Neural progenitor cell (in vitro differentiated cells): ENCODE measurements around the gene FSTL5. TPM values are rescaled to one million over a fixed set of nuclear protein-coding genes. Genes with fewer than 3 reads are reported as not detected.
"Not testable (repeated sequence)": the region's sequence is repeated elsewhere in the genome, so short reads cannot be mapped to it uniquely, and the experiment has no call there.

ENCODE experiments used
- DNase-seq: peaks from one replicate; pipeline ENCODE4 v3.0.0-alpha.2; 2016; ENCODE audit warnings: low spot score
- H2AFZ ChIP-seq: fragments of 200-600 bp; sonication (generic); replicated peaks from 2 replicates; pipeline ENCODE4 v1.6.1; 2016; ENCODE audit warnings: antibody characterized with exemption
- H3F3A ChIP-seq: fragments of 200-600 bp; sonication (generic); 2 replicates; pipeline ENCODE4 v1.6.1; 2016; ENCODE audit warnings: antibody characterized with exemption, low read depth
- H3K27ac ChIP-seq: fragments of 200-600 bp; sonication (generic); 2 replicates; pipeline ENCODE4 v1.5.1; 2016; ENCODE audit warnings: mild to moderate bottlenecking
- H3K27me3 ChIP-seq: fragments of 200-600 bp; sonication (generic); 2 replicates; pipeline ENCODE4 v1.6.1; 2016; ENCODE audit warnings: mild to moderate bottlenecking, moderate library complexity
- H3K36me3 ChIP-seq: fragments of 200-600 bp; sonication (generic); 2 replicates; pipeline ENCODE4 v1.5.1; 2016
- H3K4me1 ChIP-seq: fragments of 200-600 bp; sonication (generic); 2 replicates; pipeline ENCODE4 v1.6.1; 2016; ENCODE audit warnings: mixed run types
- H3K4me2 ChIP-seq: fragments of 200-600 bp; sonication (generic); 2 replicates; pipeline ENCODE4 v1.6.1; 2016
- H3K4me3 ChIP-seq: fragments of 200-600 bp; sonication (generic); 2 replicates; pipeline ENCODE4 v1.5.1; 2016
- H3K79me2 ChIP-seq: fragments of 200-600 bp; sonication (generic); 2 replicates; pipeline ENCODE4 v1.6.1; 2016; ENCODE audit warnings: low read depth
- H3K9ac ChIP-seq: fragments of 200-600 bp; sonication (generic); 2 replicates; pipeline ENCODE4 v1.6.1; 2016
- H3K9me3 ChIP-seq: fragments of 200-600 bp; sonication (generic); 2 replicates; pipeline ENCODE4 v1.5.1; 2016; ENCODE audit warnings: low read depth
- H4K20me1 ChIP-seq: fragments of 200-600 bp; sonication (generic); 2 replicates; pipeline ENCODE4 v1.6.1; 2016; ENCODE audit warnings: low read depth
- H3K27ac Mint-ChIP-seq: 3 replicates; pipeline ENCODE4 v1.8.0; 2021; ENCODE audit warnings: mixed read lengths
- H3K27me3 Mint-ChIP-seq: 2 replicates; pipeline ENCODE4 v1.8.0; 2022; ENCODE audit warnings: low read depth, mild to moderate bottlenecking, inconsistent platforms, moderate library complexity, mixed read lengths; ENCODE audit not compliant: insufficient read depth
- H3K36me3 Mint-ChIP-seq: 3 replicates; pipeline ENCODE4 v1.8.0; 2021; ENCODE audit warnings: mixed read lengths
- H3K4me1 Mint-ChIP-seq: 3 replicates; pipeline ENCODE4 v1.8.0; 2021; ENCODE audit warnings: mixed read lengths
- H3K4me3 Mint-ChIP-seq: 3 replicates; pipeline ENCODE4 v1.8.0; 2021; ENCODE audit warnings: mild to moderate bottlenecking, moderate library complexity, mixed read lengths
- H3K9me3 Mint-ChIP-seq: 3 replicates; pipeline ENCODE4 v1.8.0; 2020; ENCODE audit warnings: mixed read lengths
- CTCF ChIP-seq: fragments of 200-600 bp; sonication (generic); IDR thresholded peaks from 2 replicates; pipeline ENCODE4 v1.5.1; 2017; ENCODE audit warnings: antibody characterized with exemption, mild to moderate bottlenecking
- EZH2 ChIP-seq: fragments of 200-600 bp; sonication (generic); IDR thresholded peaks from 2 replicates; pipeline ENCODE4 v1.6.1; 2017; ENCODE audit warnings: antibody characterized with exemption, mild to moderate bottlenecking, moderate library complexity
- EZH2phosphoT487 ChIP-seq: fragments of 200-600 bp; sonication (generic); IDR thresholded peaks from 2 replicates; pipeline ENCODE4 v1.6.1; 2017; ENCODE audit warnings: antibody characterized with exemption
- total RNA-seq: library from RNA; depleted of rRNA; stranded (reverse); fragments of >200 nt; gene quantifications from 2 replicates; pipeline ENCODE4 v1.2.3, GENCODE V29; 2015; ENCODE audit warnings: low replicate concordance

FSTL5 gene
- total RNA-seq: not detected in 2 replicates

- peaks cover 4% of the 10 kb centered on the region for H3K27me3 Mint-ChIP-seq
- Histone ChIP-seq H3K36me3 (no peaks in the 10 kb centered on the region), H2AFZ (peak within 1 kb of the TSS; percentile 98), H3K9ac (no peak within 1 kb of the TSS), H3K27ac (no peak within 1 kb of the TSS), H3K79me2 (no peaks in the 10 kb centered on the region), H3F3A (no peaks in the 10 kb centered on the region), H3K27me3 (peaks cover 17% of the 10 kb centered on the region), H3K9me3 (no peaks in the 10 kb centered on the region), H3K4me2 (peak within 1 kb of the TSS; percentile 76), H3K4me3 (peak within 1 kb of the TSS; percentile 85), H4K20me1 (no peaks in the 10 kb centered on the region), H3K4me1 (no peaks in the 10 kb centered on the region)
- TF ChIP-seq EZH2phosphoT487: no peak
- no peak for TF ChIP-seq EZH2
- TF ChIP-seq CTCF: peak; percentile 7
- H3K9me3 Mint-ChIP-seq: no peaks in the 10 kb centered on the region
- peak within 1 kb of the TSS; percentile 90 for H3K27ac Mint-ChIP-seq
- H3K4me3 Mint-ChIP-seq: peak within 1 kb of the TSS; percentile 99
- peak; percentile 95 for DNase-seq
- no peaks in the 10 kb centered on the region for H3K36me3 Mint-ChIP-seq
- H3K4me1 Mint-ChIP-seq: peaks cover 14% of the 10 kb centered on the region
Observed at GRCh38 chr4:162163892-162164759, at the start of gene FSTL5. Gene FSTL5, minus strand, starts transcription at chr4:162164000. Its CDS starts 52,604 bp downstream, at chr4:162111396.

- H3K4me3 ChIP-seq: no peak overlapping the region
- no peak overlapping the region for H3K4me2 ChIP-seq
- Mint-ChIP-seq H3K36me3 (peaks cover 2% of the 10 kb centered on the region), H3K27ac (no peak overlapping the region), H3K27me3 (no peaks in the 10 kb centered on the region), H3K4me1 (no peaks in the 10 kb centered on the region), H3K4me3 (no peak overlapping the region), H3K9me3 (peaks cover 5% of the 10 kb centered on the region)
- H3K27ac ChIP-seq: no peak overlapping the region
- no peaks in the 10 kb centered on the region for H3F3A ChIP-seq
- TF ChIP-seq EZH2phosphoT487: no peak
- no peak for TF ChIP-seq EZH2
- TF ChIP-seq CTCF: no peak
- no peaks in the 10 kb centered on the region for H3K9me3 ChIP-seq
- H2AFZ ChIP-seq: no peak overlapping the region
- H3K27me3 ChIP-seq: no peaks in the 10 kb centered on the region
- DNase-seq: no peak
- no peaks in the 10 kb centered on the region for H4K20me1 ChIP-seq
- no peaks in the 10 kb centered on the region for H3K36me3 ChIP-seq
- no peaks in the 10 kb centered on the region for H3K4me1 ChIP-seq
- no peaks in the 10 kb centered on the region for H3K79me2 ChIP-seq
- no peak overlapping the region for H3K9ac ChIP-seq
Observed at GRCh38 chr4:162209706-162210105, 45.9 kb upstream of the FSTL5 start.

- H3K36me3 Mint-ChIP-seq, H3K27ac Mint-ChIP-seq, H3K4me1 ChIP-seq, H3F3A ChIP-seq, H3K27me3 ChIP-seq, H3K79me2 ChIP-seq, H3K4me2 ChIP-seq, H3K9me3 ChIP-seq, H3K36me3 ChIP-seq, H3K9ac ChIP-seq, H4K20me1 ChIP-seq, H3K4me3 Mint-ChIP-seq, H3K4me1 Mint-ChIP-seq, H3K27me3 Mint-ChIP-seq, H3K9me3 Mint-ChIP-seq, H2AFZ ChIP-seq, H3K27ac ChIP-seq, DNase-seq, H3K4me3 ChIP-seq: not testable (repeated sequence)
Observed at GRCh38 chr4:162203478-162203877, 39.7 kb upstream of the FSTL5 start.

- no peaks in the 10 kb centered on the region for H4K20me1 ChIP-seq
- H3K27ac Mint-ChIP-seq: no peak overlapping the region
- H3K27me3 Mint-ChIP-seq: peaks cover 2% of the 10 kb centered on the region
Observed at GRCh38 chr4:162201673-162202072, 37.9 kb upstream of the FSTL5 start.

More at GRCh38 chr4:162201673-162202072, 37.9 kb upstream of the FSTL5 start:
- Histone ChIP-seq H3K79me2 (no peaks in the 10 kb centered on the region), H3K27me3 (no peaks in the 10 kb centered on the region), H3F3A (no peaks in the 10 kb centered on the region), H3K4me2 (no peak overlapping the region), H2AFZ (no peak overlapping the region), H3K9me3 (no peaks in the 10 kb centered on the region), H3K4me1 (no peaks in the 10 kb centered on the region), H3K27ac (no peak overlapping the region), H3K4me3 (no peak overlapping the region), H3K36me3 (no peaks in the 10 kb centered on the region), H3K9ac (no peak overlapping the region)
- Mint-ChIP-seq H3K36me3 (peaks cover 2% of the 10 kb centered on the region), H3K4me1 (no peaks in the 10 kb centered on the region), H3K9me3 (peaks cover 10% of the 10 kb centered on the region), H3K4me3 (no peak overlapping the region)
- DNase-seq: no peak
- TF ChIP-seq EZH2 (no peak), CTCF (no peak), EZH2phosphoT487 (no peak)
